Measurements from ENCODE around the gene SEMA4C.

Gene SEMA4C

GRCh38 chr2:96897491-96898134 lies 27.7 kb upstream of the SEMA4C start:
- no peak for TF ChIP-seq CTCF (IDR thresholded peaks at IDR 0.05; ENCODE audit: low read depth, low read length)
- H3K4me3 ChIP-seq (ENCODE audit: low read depth, low read length) = no peak overlapping the region

GRCh38 chr2:96895746-96896651 lies 26.1 kb upstream of the SEMA4C start:
- TF ChIP-seq CTCF (IDR thresholded peaks at IDR 0.05; ENCODE audit: low read depth, low read length) = no peak
- no peak overlapping the region for H3K4me3 ChIP-seq (ENCODE audit: low read depth, low read length)

DNA sequence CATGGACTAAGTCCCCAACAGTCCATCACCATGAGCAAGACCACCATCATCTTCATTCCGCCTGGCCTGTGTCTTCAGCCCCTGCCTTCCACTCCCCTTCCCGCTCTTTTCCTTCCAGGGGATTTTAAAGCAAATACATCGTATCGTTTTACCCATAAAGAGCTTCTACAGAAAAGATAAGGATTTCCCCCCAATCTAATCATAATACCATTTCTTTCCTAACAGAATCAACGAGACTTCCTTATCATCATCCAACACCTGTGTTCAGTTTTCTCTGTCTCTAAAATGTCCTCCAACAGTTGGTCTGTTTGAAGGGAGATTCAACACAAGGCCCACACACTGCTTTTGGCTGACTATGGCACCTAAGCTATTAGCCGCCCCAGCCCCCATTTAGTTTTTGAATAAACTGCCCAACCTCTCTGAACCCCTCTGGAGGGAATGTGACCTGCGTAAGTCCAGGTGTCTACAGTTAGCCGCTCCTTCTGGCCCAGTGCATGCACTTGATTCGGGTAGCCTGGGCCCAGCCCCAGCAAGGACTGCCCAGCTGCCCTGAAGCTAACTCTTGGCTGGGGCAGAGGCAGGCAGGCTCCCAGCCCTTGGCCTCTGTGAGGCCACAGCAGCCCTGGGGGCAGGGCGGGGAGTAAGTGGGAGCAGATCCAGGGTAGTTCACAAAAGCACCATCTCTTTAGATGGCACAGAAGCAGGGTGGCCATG lies 25.3 kb upstream of the SEMA4C start:
- TF ChIP-seq CTCF (IDR thresholded peaks at IDR 0.05; ENCODE audit: low read depth, low read length) = no peak
- H3K4me3 ChIP-seq (ENCODE audit: low read depth, low read length) = no peak overlapping the region

DNA sequence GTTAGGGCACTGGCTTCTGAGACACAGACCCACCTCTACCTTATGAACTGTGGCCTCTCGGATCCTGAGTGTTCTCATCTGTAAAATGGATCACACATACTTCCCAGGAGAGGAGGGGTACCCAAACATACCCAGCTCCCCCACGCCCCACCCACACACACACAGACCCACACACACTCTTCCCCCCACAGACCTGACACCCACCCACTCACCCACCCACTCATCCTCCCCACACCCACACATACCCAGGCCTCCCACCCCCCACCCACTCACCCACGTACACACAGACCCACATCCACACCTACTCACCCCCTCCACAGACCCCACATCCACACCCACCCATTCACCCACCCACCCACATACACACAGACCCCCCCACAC lies 24.3 kb upstream of the SEMA4C start:
- TF ChIP-seq CTCF (IDR thresholded peaks at IDR 0.05; ENCODE audit: low read depth, low read length) = no peak
- H3K4me3 ChIP-seq (ENCODE audit: low read depth, low read length) = no peak overlapping the region

DNA sequence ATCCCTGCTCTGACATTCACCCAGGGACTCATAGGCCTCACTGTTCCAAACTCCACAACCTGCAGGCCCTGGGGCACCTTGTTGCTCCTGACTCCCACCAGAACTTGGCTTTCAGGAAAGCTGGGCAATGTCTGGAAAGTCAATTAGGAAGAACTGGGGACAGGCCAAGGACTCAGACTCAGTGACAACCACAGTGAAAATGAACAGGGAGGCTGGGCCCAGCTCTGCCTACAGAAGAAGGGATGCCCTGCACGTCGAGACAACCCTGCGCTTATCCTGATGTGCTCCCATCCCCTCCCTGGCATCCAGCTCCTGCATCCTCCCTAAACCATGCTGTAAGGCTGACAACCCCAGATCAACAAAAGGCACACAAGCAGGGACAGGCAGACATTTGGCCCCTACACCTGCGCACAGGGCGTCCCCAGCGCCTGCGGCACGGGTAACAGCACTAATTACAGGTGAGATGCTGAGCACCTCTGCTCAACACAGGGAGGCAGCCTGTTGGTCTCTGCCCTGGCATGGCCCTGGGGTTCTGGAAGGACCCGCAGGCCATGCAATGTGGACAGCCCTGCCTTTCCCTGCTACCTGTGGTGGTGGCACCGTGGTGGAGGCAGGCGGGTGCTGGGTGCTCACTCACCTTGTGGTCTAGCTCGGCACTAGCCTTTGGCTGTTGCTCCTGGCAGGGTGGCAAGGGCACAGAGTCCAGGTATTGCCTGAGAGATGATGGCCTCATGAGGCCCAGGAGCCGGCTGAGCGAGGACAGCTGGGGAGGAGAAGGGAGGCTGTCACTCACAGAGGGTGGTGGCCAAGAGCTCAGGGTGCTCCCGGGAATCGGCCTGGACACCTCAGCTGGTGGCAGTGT lies 23.6 kb upstream of the SEMA4C start:
- H3K4me3 ChIP-seq (ENCODE audit: low read depth, low read length) = no peak overlapping the region
- TF ChIP-seq CTCF (IDR thresholded peaks at IDR 0.05; ENCODE audit: low read depth, low read length) = no peak

DNA sequence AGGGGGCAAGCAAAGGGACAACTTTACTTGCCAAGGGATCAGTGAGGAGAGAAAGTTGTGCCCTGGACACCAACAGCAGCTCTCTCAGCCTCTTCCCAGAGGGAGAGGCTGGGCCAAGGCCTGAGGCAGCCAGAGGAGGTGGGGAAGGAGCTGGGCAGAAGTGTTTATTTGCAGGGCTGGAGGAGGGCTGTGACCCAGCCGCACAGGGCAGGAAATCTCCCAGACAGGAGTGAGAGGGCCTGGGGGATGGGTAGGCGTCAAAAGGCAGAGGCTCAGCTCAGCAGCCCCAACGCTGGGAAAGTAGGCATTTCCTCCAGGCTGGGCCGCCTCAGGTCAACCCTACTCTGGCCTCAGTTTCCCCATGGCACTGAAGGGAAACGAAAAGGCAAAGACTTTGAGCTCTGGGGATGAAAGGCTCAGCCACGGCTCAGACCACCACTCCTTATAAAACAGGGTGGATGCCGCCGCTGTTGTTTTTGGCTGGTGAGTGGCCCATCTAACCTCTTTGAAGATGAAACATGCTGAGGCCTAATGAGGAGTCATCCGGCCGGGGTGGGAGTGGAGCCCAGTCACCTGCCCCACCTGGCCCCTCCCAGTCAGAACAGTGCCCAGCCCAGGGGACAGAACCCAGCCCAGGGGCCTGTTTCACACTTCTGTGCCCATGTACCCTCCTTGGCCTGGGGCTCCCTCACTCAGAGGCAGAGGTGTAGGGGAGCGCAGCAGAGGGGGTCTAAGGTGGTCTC lies 21.9 kb upstream of the SEMA4C start:
- H3K4me3 ChIP-seq (ENCODE audit: low read depth, low read length) = no peak overlapping the region
- TF ChIP-seq CTCF (IDR thresholded peaks at IDR 0.05; ENCODE audit: low read depth, low read length) = no peak

Measured in WI38 (cell line).